Activated CD4-positive, alpha-beta memory T cell treated with anti-CD3 and anti-CD28 coated beads for 36 hours (primary cell): ENCODE data around the gene TSPEAR. TPM values are rescaled to one million over a fixed set of nuclear protein-coding genes. Genes with fewer than 3 reads are reported as not detected.
"Not testable (repeated sequence)": the region's sequence is repeated elsewhere in the genome, so short reads cannot be mapped to it uniquely, and the experiment has no call there.

Source experiments
- CTCF ChIA-PET: fragments of 350-600 bp; sonication (Branson Sonifier 250); formaldehyde crosslinking; loops from one replicate; lab custom pipeline; 2021; ENCODE audit warnings: antibody characterized with exemption, inconsistent platforms; lab: Charles Lee
- POLR2A ChIA-PET: fragments of 350-600 bp; sonication (Branson Sonifier 250); formaldehyde crosslinking; loops from one replicate; lab custom pipeline; 2021; ENCODE audit warnings: antibody characterized with exemption; lab: Charles Lee
- DNase-seq: peaks from one replicate; pipeline ENCODE4 v3.0.0-alpha.2; 2020
- H3K27ac Mint-ChIP-seq: one replicate; pipeline ENCODE4 v1.8.0; 2021; ENCODE audit warnings: mixed read lengths
- H3K27me3 Mint-ChIP-seq: one replicate; pipeline ENCODE4 v1.8.0; 2021; ENCODE audit warnings: mixed read lengths
- H3K36me3 Mint-ChIP-seq: one replicate; pipeline ENCODE4 v1.8.0; 2021; ENCODE audit warnings: mixed read lengths
- H3K4me1 Mint-ChIP-seq: one replicate; pipeline ENCODE4 v1.8.0; 2021; ENCODE audit warnings: low read depth, mixed read lengths
- H3K4me3 Mint-ChIP-seq: one replicate; pipeline ENCODE4 v1.8.0; 2021; ENCODE audit warnings: mild to moderate bottlenecking, mixed read lengths
- H3K9me3 Mint-ChIP-seq: one replicate; pipeline ENCODE4 v1.8.0; 2021; ENCODE audit warnings: mixed read lengths
- intact Hi-C: fragments of 100-400 bp; cut with micrococcal nuclease; formaldehyde crosslinking; loops from one replicate; pipeline ENCODE4 v1.15.1; 2023
- total RNA-seq, 2 experiments: library from RNA; stranded (reverse); gene quantifications; one replicate each; pipeline ENCODE4 v1.2.3, GENCODE V29; 2021

The TSPEAR gene
- total RNA-seq, 2 experiments from 2014 or later, result not detected

- ChIA-PET CTCF (interaction anchor here (0.6 to 1.0 kb wide), 2 partner anchors 46 to 97 kb away, joined by 3 to 4 read pairs; no protein-coding TSS in a partner anchor), POLR2A (interaction anchor here (0.6 kb wide), 1 partner anchor 646 kb away, joined by 4 read pairs; no protein-coding TSS in a partner anchor)
Measured at GRCh38 chr21:44696572-44696971, 14.8 kb downstream of the TSPEAR start.

DNA sequence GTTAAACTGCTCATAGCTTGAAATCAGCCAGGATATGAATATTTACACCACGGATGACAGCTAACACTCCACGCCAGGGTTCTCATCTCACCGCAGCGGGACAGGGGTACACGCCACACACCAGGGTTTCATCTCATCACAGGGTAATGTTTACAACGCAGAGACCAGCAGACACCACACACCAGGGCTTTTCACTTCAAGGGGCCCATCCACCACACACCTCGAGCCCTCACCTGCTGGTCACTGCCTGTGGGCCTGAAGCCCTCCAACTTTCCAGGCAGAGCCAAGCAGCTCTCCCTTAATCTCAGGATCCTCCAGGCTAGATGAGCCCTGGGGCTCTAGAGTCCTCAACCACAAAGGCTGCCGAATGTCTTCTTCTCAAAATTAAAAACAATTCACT lies 15.7 kb downstream of the TSPEAR start:
- H3K4me1 Mint-ChIP-seq, result peaks cover 6% of the 10 kb centered on the region
- DNase-seq, result no peak
- no peak overlapping the region for H3K27ac Mint-ChIP-seq
- H3K36me3 Mint-ChIP-seq, result peaks cover 8% of the 10 kb centered on the region
- peaks cover 39% of the 10 kb centered on the region for H3K27me3 Mint-ChIP-seq
- intact Hi-C loops, result no loop called here
- POLR2A ChIA-PET, result no interaction called here
- no peak overlapping the region for H3K4me3 Mint-ChIP-seq
- peaks cover 17% of the 10 kb centered on the region for H3K9me3 Mint-ChIP-seq
- CTCF ChIA-PET, result no interaction called here

More at GRCh38 chr21:44696572-44696971, 14.8 kb downstream of the TSPEAR start:
- intact Hi-C loops, result no loop called here
- Mint-ChIP-seq H3K9me3 (peaks cover 17% of the 10 kb centered on the region), H3K27me3 (peaks cover 45% of the 10 kb centered on the region), H3K36me3 (peaks cover 8% of the 10 kb centered on the region), H3K4me1 (peaks cover 6% of the 10 kb centered on the region), H3K4me3 (no peak overlapping the region), H3K27ac (no peak overlapping the region)
- DNase-seq, result no peak

DNA sequence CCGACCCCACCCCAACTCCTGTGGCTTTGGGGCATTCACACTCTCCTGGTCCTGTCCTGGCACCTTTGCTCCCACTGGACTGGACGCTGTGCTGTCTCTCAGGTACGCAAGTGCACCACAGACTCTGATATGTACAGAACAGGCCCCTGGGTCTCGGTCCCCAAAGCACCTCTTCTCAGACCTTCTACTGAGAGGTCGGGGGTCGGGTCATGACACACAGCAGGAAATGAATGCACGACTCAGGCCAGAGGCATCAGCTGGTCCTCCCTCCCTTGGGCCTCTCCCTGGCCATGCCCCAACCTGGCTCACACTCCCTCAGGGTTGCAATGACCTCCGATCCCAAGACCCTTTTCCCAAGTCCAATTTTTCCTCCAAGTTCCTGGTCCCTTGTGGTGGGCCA lies 16.2 kb downstream of the TSPEAR start:
- ChIA-PET CTCF (no interaction called here), POLR2A (no interaction called here)
- H3K27ac Mint-ChIP-seq, result no peak overlapping the region
- H3K36me3 Mint-ChIP-seq, result peaks cover 8% of the 10 kb centered on the region
- peaks cover 6% of the 10 kb centered on the region for H3K4me1 Mint-ChIP-seq
- DNase-seq, result no peak
- intact Hi-C loops, result no loop called here
- H3K4me3 Mint-ChIP-seq, result no peak overlapping the region
- H3K27me3 Mint-ChIP-seq, result peaks cover 37% of the 10 kb centered on the region
- H3K9me3 Mint-ChIP-seq, result peaks cover 17% of the 10 kb centered on the region

DNA sequence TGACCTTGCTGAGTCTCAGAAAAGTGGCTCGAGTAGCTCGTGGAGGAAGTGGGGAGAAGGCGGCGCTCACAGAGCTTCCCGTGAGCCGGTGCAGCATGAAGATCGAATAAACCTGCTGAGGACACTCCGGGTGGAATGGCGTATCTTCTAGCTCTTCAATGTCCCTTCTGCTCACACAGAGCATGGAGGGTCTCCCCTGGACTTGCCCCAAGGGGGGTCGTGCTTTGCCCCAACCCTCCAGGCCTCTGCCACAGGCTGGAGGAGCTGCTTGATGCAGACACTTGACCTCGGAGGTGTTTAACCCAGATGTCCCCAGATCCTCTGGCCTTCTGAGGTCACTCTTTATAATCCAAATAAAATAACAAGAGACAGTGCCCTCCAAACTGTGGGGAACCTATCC lies 16.6 kb downstream of the TSPEAR start:
- intact Hi-C loops, result no loop called here
- Mint-ChIP-seq H3K27ac (no peak overlapping the region), H3K36me3 (peaks cover 8% of the 10 kb centered on the region), H3K4me1 (peaks cover 6% of the 10 kb centered on the region), H3K9me3 (peaks cover 17% of the 10 kb centered on the region), H3K4me3 (no peak overlapping the region), H3K27me3 (peaks cover 33% of the 10 kb centered on the region)
- ChIA-PET CTCF (no interaction called here), POLR2A (no interaction called here)
- DNase-seq, result no peak

DNA sequence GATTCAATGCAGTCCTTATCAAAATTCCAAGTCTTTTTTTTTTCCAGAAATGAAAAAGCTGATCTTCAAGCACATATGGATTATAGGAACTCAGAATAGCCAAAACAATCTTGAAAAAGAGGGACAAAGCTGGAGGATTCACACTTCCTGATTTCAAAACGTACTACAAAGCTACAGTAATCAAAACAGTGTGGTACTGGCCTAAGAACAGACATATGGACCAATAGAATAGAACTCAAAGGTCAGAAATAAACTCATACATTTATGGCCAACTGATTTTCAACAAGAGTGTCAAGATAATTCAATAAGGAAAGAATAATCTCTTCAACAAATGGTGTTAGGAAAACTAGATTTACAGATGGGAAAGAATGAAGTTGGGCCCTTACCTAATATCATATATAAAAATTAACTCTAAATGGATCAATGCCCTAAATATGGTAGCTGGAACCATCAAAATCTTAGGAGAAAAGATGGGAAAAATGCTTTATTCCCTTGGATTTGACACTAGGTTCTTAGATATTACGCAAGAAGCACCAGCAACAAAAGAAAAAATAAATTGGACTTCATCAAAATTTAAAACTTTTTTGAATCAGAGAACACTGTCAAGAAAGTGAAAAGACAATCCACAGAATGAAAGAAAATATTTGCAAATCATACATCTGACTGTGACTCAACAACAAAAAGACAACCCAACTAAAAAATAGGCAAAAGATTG lies 18.4 kb downstream of the TSPEAR start:
- CTCF ChIA-PET, result no interaction called here
- Mint-ChIP-seq H3K27ac (no peak overlapping the region), H3K9me3 (peaks cover 17% of the 10 kb centered on the region), H3K27me3 (peaks cover 20% of the 10 kb centered on the region), H3K4me1 (peaks cover 6% of the 10 kb centered on the region), H3K4me3 (no peak overlapping the region), H3K36me3 (peaks cover 8% of the 10 kb centered on the region)
- DNase-seq, result no peak
- POLR2A ChIA-PET, result no interaction called here
- intact Hi-C loops, result no loop called here

GRCh38 chr21:44691686-44692085 lies 19.7 kb downstream of the TSPEAR start:
- no peak for DNase-seq
- peaks cover 11% of the 10 kb centered on the region for H3K27me3 Mint-ChIP-seq
- no peak overlapping the region for H3K4me3 Mint-ChIP-seq
- no peak overlapping the region for H3K27ac Mint-ChIP-seq
- peaks cover 8% of the 10 kb centered on the region for H3K4me1 Mint-ChIP-seq
- H3K36me3 Mint-ChIP-seq, result peaks cover 8% of the 10 kb centered on the region
- intact Hi-C loops, result no loop called here
- ChIA-PET CTCF (interaction anchor here (0.9 kb wide), 1 partner anchor 12 kb away, joined by 3 read pairs; no protein-coding TSS in a partner anchor), POLR2A (no interaction called here)
- H3K9me3 Mint-ChIP-seq, result peaks cover 17% of the 10 kb centered on the region

GRCh38 chr21:44689740-44690139 lies 21.6 kb downstream of the TSPEAR start:
- DNase-seq, H3K27me3 Mint-ChIP-seq, H3K27ac Mint-ChIP-seq, H3K4me3 Mint-ChIP-seq, intact Hi-C loops, CTCF ChIA-PET, H3K36me3 Mint-ChIP-seq, POLR2A ChIA-PET: not testable (repeated sequence)
- peaks cover 11% of the 10 kb centered on the region for H3K4me1 Mint-ChIP-seq
- peaks cover 17% of the 10 kb centered on the region for H3K9me3 Mint-ChIP-seq

- Mint-ChIP-seq H3K36me3 (peaks cover 4% of the 10 kb centered on the region), H3K4me3 (no peak overlapping the region), H3K9me3 (peaks cover 7% of the 10 kb centered on the region), H3K27me3 (peaks cover 9% of the 10 kb centered on the region), H3K4me1 (peaks cover 9% of the 10 kb centered on the region), H3K27ac (no peak overlapping the region)
- intact Hi-C loops, result no loop called here
- ChIA-PET POLR2A (no interaction called here), CTCF (no interaction called here)
- no peak for DNase-seq
Measured at GRCh38 chr21:44687671-44688070, 23.7 kb downstream of the TSPEAR start.

DNA sequence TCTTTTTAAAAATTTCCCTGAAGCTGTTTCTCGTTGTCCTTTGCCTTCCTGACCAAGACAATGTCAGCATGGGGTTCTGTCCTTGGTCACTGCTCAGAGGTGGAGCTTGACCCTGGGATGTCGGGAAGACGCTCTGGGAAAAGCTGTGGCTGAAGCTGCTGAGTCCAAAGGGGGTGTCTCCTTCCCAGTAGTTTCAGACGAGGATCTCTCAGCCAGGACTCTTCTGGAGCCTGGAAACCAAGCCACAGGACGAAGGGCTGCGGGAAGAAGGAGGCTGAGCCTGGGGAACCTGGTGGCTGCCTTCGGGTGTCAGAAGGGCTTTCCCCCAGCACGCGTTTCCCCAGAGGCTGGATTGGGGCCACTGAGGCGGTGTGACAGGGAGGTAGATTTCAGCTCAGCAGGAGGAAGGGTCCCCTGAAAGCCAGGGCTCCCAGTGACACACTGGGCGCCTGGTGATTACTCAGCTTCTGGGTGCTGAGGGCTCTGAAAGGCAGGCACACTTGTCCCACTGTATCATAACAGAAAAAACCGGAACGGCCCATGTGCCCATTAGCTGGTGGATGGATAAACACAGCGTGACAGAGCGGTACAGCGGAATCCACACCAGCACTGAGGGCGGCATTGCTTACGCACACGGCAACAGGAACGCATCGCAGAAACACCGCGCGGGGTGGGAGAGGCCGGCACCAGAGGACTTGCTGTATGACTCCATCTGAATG lies 24.4 kb downstream of the TSPEAR start:
- Mint-ChIP-seq H3K4me1 (peaks cover 9% of the 10 kb centered on the region), H3K4me3 (no peak overlapping the region), H3K36me3 (no peaks in the 10 kb centered on the region), H3K27me3 (peaks cover 9% of the 10 kb centered on the region), H3K27ac (no peak overlapping the region), H3K9me3 (peaks cover under 1% of the 10 kb centered on the region)
- intact Hi-C loops, result no loop called here
- DNase-seq, result no peak
- CTCF ChIA-PET, result no interaction called here
- POLR2A ChIA-PET, result no interaction called here

DNA sequence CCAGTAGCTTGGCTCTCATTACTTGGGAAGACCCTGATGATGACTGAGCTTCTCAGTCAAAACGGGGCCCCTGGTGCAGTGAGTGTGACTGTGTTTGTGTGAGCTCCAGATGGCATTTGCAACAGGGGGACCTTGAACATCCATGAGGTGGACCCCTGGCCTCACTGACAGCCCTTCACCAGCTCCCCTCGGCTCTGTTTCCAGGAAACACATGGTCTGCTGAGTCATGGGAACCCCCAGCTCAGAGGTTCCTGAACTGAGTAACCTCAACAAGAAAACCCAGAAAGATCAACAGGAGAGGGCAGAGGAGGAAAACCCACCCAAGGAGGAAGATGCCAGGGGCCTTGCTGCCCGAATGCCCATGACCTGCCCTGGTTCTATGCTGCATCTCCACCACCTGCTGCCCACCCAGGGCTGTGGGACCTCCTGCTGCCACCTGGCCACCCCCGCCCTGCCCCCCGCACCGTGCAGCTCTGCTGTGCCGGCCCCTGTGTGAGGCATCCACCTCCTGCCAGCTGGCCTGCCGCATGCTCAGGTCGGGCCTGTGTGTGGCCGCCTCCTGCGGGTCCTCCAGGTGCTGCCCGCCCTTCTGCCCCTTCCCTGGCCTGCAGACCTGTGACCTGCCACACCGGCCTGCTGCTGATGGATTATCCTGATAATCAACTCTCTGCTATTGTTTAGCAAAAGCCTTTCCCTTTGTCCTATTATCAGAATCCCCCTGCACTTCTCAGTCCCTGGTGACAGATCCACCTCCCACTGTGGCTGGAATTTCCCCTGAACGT lies 25.2 kb downstream of the TSPEAR start:
- no peak overlapping the region for H3K4me3 Mint-ChIP-seq
- H3K27me3 Mint-ChIP-seq, result peaks cover 9% of the 10 kb centered on the region
- no peak overlapping the region for H3K27ac Mint-ChIP-seq
- peaks cover 6% of the 10 kb centered on the region for H3K4me1 Mint-ChIP-seq
- DNase-seq, result no peak
- intact Hi-C loops, result no loop called here
- ChIA-PET POLR2A (no interaction called here), CTCF (no interaction called here)
- no peaks in the 10 kb centered on the region for H3K9me3 Mint-ChIP-seq
- H3K36me3 Mint-ChIP-seq, result no peaks in the 10 kb centered on the region

GRCh38 chr21:44685050-44685449 lies 26.3 kb downstream of the TSPEAR start:
- H3K9me3 Mint-ChIP-seq, DNase-seq, H3K27me3 Mint-ChIP-seq, intact Hi-C loops, H3K36me3 Mint-ChIP-seq, CTCF ChIA-PET, H3K27ac Mint-ChIP-seq, H3K4me3 Mint-ChIP-seq, H3K4me1 Mint-ChIP-seq, POLR2A ChIA-PET: not testable (repeated sequence)

DNA sequence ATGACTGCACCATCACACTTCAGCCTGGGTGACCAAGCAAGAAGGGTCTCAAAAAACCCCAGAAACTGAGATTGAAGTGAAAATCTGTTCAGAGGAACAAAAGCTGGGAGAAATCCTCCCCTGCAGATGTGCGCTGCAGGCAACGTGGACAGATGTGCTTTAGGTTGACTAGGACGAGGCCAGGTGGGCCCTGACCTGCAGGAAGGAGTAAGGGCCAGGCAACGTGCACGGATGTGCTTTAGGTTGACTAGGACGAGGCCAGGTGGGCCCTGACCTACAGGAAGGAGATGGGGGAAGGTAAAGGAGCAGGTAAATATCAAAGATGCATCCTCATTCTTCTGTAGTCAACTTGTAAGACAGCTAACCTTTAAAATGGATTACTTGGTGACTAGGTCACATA lies 26.9 kb downstream of the TSPEAR start:
- DNase-seq, result no peak
- Mint-ChIP-seq H3K27me3 (peaks cover 9% of the 10 kb centered on the region), H3K9me3 (no peaks in the 10 kb centered on the region), H3K27ac (no peak overlapping the region), H3K4me3 (no peak overlapping the region), H3K4me1 (peaks cover 6% of the 10 kb centered on the region), H3K36me3 (no peaks in the 10 kb centered on the region)
- intact Hi-C loops, result no loop called here
- ChIA-PET POLR2A (no interaction called here), CTCF (no interaction called here)
